GM13976 (cell line): Measurements from ENCODE around the gene MXD1.

Source experiments
- DNase-seq: peaks from one replicate; pipeline ENCODE4 v3.0.0; 2012; ENCODE audit warnings: low spot score
- in situ Hi-C: fragments of 300-500 bp; cut with MboI; formaldehyde crosslinking; loops from one replicate; pipeline ENCODE4 v1.12.0; 2022; ENCODE audit warnings: low sequenced_read_pairs, mixed read lengths, inconsistent platforms; ENCODE audit not compliant: unreplicated experiment
- TF ChIP-seq, protein P1 (sequence below): IDR thresholded peaks from 2 replicates; pipeline ENCODE4 v1.5.1; 2012; ENCODE audit warnings: borderline replicate concordance, mild to moderate bottlenecking; ENCODE audit not compliant: insufficient read depth; ENCODE audit errors: extremely low read depth, missing control alignments, control extremely low read depth

MXD1 gene

GRCh38 chr2:69975136-69975852, 60.4 kb downstream of the MXD1 start:
- in situ Hi-C loops = no loop called here
- TF ChIP-seq, protein P1, sequence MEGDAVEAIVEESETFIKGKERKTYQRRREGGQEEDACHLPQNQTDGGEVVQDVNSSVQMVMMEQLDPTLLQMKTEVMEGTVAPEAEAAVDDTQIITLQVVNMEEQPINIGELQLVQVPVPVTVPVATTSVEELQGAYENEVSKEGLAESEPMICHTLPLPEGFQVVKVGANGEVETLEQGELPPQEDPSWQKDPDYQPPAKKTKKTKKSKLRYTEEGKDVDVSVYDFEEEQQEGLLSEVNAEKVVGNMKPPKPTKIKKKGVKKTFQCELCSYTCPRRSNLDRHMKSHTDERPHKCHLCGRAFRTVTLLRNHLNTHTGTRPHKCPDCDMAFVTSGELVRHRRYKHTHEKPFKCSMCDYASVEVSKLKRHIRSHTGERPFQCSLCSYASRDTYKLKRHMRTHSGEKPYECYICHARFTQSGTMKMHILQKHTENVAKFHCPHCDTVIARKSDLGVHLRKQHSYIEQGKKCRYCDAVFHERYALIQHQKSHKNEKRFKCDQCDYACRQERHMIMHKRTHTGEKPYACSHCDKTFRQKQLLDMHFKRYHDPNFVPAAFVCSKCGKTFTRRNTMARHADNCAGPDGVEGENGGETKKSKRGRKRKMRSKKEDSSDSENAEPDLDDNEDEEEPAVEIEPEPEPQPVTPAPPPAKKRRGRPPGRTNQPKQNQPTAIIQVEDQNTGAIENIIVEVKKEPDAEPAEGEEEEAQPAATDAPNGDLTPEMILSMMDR = no peak
- no peak for DNase-seq

- TF ChIP-seq, protein P1 = no peak
- in situ Hi-C loops = no loop called here
- DNase-seq = no peak
Observed at GRCh38 chr2:69975853-69976462, 61.0 kb downstream of the MXD1 start.

- in situ Hi-C loops = no loop called here
- TF ChIP-seq, protein P1 = no peak
- no peak for DNase-seq
Observed at GRCh38 chr2:69977186-69977585, 62.3 kb downstream of the MXD1 start.

DNA sequence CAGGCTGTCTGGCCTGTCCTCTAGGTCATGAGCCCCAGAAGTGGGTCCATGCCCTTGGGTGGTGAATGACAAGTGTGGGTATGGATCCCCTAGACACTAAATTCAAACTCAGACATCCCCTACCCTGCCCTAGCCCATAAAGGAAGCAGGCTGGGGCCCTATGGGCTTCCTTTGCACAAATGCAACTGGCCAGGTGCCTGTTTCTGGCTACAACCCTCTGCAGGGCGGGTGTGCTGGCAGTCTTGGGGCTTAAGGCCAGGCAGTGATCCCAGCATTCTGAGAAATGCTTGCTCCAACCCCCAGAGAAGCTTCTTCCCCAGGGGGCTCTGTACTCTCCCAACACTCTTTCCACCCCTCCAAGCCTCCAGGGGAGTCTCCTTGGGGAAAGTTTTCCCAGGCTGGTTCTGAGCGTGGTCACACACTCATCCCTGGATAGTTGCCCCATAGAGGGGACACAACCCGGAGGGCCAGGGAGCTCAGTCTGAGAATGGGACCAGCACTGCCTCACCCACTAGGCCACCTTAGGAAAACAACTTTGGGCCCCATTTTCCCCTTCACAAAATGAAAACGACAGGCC, 63.1 kb downstream of the MXD1 start:
- TF ChIP-seq, protein P1 = no peak
- no peak for DNase-seq
- in situ Hi-C loops = no loop called here

DNA sequence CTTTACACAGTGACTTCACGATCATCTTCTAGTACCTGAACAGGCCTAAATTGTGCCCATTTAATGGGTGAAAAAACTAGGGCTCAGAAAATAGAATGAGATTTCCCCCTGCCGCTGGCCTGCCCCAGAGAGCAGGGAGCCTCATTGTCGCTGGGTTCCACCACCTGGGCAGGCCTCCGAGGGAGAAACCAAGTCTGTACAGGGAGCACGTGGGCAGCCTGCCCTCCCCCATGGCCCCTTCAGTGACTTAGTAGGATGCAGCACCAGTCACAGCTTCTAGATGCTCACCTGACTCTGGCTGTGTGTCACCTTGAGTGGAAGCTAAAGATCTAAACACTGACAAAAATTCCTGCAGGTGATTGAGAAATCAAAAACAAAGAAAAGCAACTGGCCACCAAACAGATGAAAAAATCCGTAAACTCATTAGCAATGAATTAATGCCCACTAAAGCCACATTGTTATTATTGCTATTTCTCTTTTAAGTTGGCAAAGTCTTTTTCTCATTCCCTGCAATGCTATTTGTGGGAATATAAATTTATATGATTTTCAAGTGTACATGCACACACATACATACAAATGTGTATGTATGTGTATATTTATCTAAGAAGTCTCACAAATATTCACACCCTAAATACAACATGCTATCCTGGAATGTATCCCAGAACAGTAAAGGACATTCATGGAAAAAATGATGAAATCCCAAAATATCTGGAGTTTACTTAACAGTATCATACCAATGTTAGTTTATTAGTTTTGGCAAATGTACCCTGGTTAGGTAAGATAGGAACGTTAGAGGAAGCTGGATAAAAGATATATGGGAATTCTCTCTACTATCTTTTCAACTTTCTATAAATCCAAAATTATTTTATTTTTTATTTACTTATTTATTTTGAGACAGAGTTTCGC, 65.2 kb downstream of the MXD1 start:
- TF ChIP-seq, protein P1 = no peak
- no peak for DNase-seq
- in situ Hi-C loops = no loop called here

DNA sequence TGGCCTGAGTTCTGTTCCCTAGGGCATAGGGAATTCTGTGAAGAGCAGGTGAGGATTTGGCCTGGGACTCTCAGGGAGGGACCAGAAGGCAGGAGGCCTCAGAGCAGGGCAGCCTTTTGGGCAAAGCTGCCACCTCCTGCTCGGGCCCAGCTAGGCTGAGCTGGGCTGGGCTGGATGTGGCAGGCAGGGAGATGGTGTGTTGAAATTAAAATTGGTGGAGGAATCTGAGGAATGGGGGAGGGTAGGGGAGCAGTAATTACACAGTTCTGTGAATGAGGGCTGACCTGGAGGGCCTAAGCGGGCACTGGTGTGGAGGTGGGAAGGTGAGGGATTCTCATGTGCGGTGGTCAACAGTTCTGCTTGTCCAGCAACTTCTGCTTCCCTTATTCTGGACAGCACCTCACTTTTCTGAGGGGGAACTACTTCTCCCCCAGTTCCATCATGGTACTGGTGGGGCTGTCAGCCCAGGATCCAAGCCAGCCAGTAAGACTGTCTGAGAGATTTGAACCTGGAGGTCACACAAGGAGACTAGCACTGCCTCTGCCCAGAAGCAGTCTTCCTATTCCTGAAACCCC, 68.6 kb downstream of the MXD1 start:
- in situ Hi-C loops = no loop called here
- DNase-seq = no peak
- TF ChIP-seq, protein P1 = no peak
